Suprapubic skin (tissue), 4 donors: Measurements from ENCODE around the gene HOXC6. TPM values are rescaled to one million over a fixed set of nuclear protein-coding genes. Genes with fewer than 3 reads are reported as not detected.
A peak's percentile ranks its signal among the peaks of the same experiment; 100 is the strongest.

ENCODE experiments used
- DNase-seq, 2 donors: peaks; one replicate each; pipeline ENCODE4 v3.0.0-alpha.2; 2019; ENCODE audit warnings: low spot score in 2 of 2
- H3K27ac ChIP-seq: fragments of 200-600 bp; sonication (generic); one replicate; pipeline ENCODE4 v1.5.1; 2019
- H3K27me3 ChIP-seq: fragments of 200-600 bp; sonication (generic); one replicate; pipeline ENCODE4 v1.5.1; 2019
- H3K36me3 ChIP-seq: fragments of 200-600 bp; sonication (generic); one replicate; pipeline ENCODE4 v1.5.1; 2019
- H3K4me1 ChIP-seq: fragments of 200-600 bp; sonication (generic); one replicate; pipeline ENCODE4 v1.5.1; 2019
- H3K4me3 ChIP-seq: fragments of 200-600 bp; sonication (generic); one replicate; pipeline ENCODE4 v1.5.1; 2019; ENCODE audit warnings: mild to moderate bottlenecking
- H3K9me3 ChIP-seq: fragments of 200-600 bp; sonication (generic); one replicate; pipeline ENCODE4 v1.5.1; 2019
- CTCF ChIP-seq, 2 donors: fragments of 200-600 bp in 1 of 2; fragments of 450-650 bp in 1 of 2; sonication (generic) in 1 of 2; IDR thresholded peaks; one replicate each; pipeline ENCODE4 v1.5.1; 2016 to 2019; ENCODE audit warnings: antibody characterized with exemption in 2 of 2, mild to moderate bottlenecking in 1 of 2, moderate library complexity in 1 of 2
- EP300 ChIP-seq: sonication (generic); formaldehyde crosslinking; IDR thresholded peaks from one replicate; pipeline ENCODE4 v1.6.1; 2017; ENCODE audit warnings: antibody characterized with exemption
- POLR2A ChIP-seq, 2 donors: fragments of 450-650 bp; IDR thresholded peaks; one replicate each; pipeline ENCODE4 v1.6.1; 2017; ENCODE audit warnings: antibody characterized with exemption in 2 of 2, mild to moderate bottlenecking in 2 of 2, moderate library complexity in 2 of 2
- POLR2AphosphoS5 ChIP-seq, 3 donors: sonication (generic); formaldehyde crosslinking; IDR thresholded peaks; one replicate each; pipeline ENCODE4 v1.6.1; 2017; ENCODE audit warnings: antibody characterized with exemption in 3 of 3
- WGBS: methylation state at CpG from one replicate; pipeline ENCODE4 v1.1.5; 2018; 5-methylcytosine and 5-hydroxymethylcytosine counted together
- total RNA-seq, 4 donors: library from RNA; depleted of rRNA; stranded (reverse); fragments of >200 nt; gene quantifications; one replicate each; pipeline ENCODE4 v1.1.0, GENCODE V29; 2016

HOXC6 gene
- total RNA-seq, 4 donors from 2014 or later, result 0.98 to 6.2 (median 2.4) TPM

- no peaks in the 10 kb centered on the region for H3K9me3 ChIP-seq
- peak overlapping the region; percentile 51 for H3K4me3 ChIP-seq
- peaks cover 38% of the 10 kb centered on the region for H3K27me3 ChIP-seq
- H3K27ac ChIP-seq, result peak overlapping the region; percentile 47
- 1% methylated on average over 39 of the region's 61 CpGs for WGBS
- H3K36me3 ChIP-seq, result no peaks in the 10 kb centered on the region
- peak in 1 of 2 donors; percentile 84 for DNase-seq
- TF ChIP-seq CTCF (IDR thresholded peaks at IDR 0.05) (no peak), EP300 (no peak), POLR2A (IDR thresholded peaks at IDR 0.05) (no peak), POLR2AphosphoS5 (IDR thresholded peaks at IDR 0.05) (no peak)
- H3K4me1 ChIP-seq, result peaks cover 83% of the 10 kb centered on the region
These were observed 5.1 kb downstream of the HOXC6 start for GRCh38 chr12:54033106-54033979.

GRCh38 chr12:54033980-54034784, 5.9 kb downstream of the HOXC6 start:
- TF ChIP-seq POLR2A (IDR thresholded peaks at IDR 0.05), result no peak
- TF ChIP-seq EP300, result no peak
- no peak for TF ChIP-seq POLR2AphosphoS5 (IDR thresholded peaks at IDR 0.05)
- no peak for TF ChIP-seq CTCF (IDR thresholded peaks at IDR 0.05)
- peak in 1 of 2 donors; percentile 79 for DNase-seq
- WGBS, result 39% methylated on average over 26 of the region's 57 CpGs
- peaks cover 38% of the 10 kb centered on the region for H3K27me3 ChIP-seq
- peak overlapping the region; percentile 51 for H3K4me3 ChIP-seq
- peaks cover 87% of the 10 kb centered on the region for H3K4me1 ChIP-seq
- H3K27ac ChIP-seq, result peak overlapping the region; percentile 47
- no peaks in the 10 kb centered on the region for H3K9me3 ChIP-seq
- H3K36me3 ChIP-seq, result no peaks in the 10 kb centered on the region

GRCh38 chr12:54034785-54035310, 6.6 kb downstream of the HOXC6 start:
- H3K9me3 ChIP-seq, result no peaks in the 10 kb centered on the region
- H3K27ac ChIP-seq, result peak overlapping the region; percentile 47
- no peaks in the 10 kb centered on the region for H3K36me3 ChIP-seq
- DNase-seq, result peak in 1 of 2 donors; percentile 77
- H3K4me3 ChIP-seq, result peak overlapping the region; percentile 51
- WGBS, result 64% methylated on average over 10 of the region's 22 CpGs
- TF ChIP-seq POLR2A (IDR thresholded peaks at IDR 0.05), result no peak
- peaks cover 85% of the 10 kb centered on the region for H3K4me1 ChIP-seq
- H3K27me3 ChIP-seq, result peaks cover 38% of the 10 kb centered on the region

GRCh38 chr12:54035568-54036264, 7.5 kb downstream of the HOXC6 start:
- TF ChIP-seq EP300, result no peak
- TF ChIP-seq CTCF (IDR thresholded peaks at IDR 0.05), result no peak
- TF ChIP-seq POLR2AphosphoS5 (IDR thresholded peaks at IDR 0.05), result no peak
- Histone ChIP-seq H3K27ac (peak overlapping the region; percentile 9), H3K36me3 (no peaks in the 10 kb centered on the region), H3K27me3 (peaks cover 32% of the 10 kb centered on the region), H3K4me3 (no peak overlapping the region), H3K4me1 (peaks cover 87% of the 10 kb centered on the region), H3K9me3 (no peaks in the 10 kb centered on the region)
- no peak for DNase-seq
- WGBS, result 51% methylated on average over 2 of the region's 6 CpGs

DNA sequence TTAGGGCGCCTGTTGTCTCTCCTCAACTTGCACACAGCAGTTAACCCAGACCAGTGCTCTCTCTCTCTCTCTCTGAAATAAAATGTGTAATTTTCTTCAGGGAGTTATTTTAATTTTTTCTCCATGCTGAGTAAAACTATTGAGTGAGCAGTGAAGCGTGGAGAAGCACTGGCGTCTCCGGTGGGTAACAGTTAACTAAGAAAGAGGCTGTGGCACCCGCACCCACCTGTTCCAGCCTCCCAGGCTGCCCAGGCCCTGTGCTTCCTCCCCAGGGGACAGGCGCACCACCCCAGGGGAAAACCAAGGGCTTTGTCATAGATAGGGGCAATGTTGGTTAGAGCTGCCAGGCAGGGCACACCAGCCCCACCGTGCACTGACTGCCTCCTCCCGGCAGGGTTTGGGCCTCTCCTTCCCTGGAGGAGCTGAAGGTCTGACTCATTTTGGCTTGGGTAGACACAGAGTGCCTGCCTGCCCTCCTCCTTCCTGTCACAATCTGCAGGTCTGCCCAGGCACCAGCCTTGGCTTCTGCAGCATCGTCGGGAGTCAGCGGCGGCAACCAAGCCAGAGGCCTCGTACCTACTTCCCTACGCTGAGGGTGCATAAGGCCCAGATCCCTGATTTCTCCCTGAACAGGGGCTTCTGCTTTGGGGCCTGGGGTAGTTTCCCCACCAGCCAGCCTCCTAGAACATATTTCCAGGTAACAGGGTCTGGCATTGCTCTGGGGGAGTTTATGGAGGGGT, 8.6 kb downstream of the HOXC6 start:
- no peak overlapping the region for H3K4me3 ChIP-seq
- H3K36me3 ChIP-seq, result no peaks in the 10 kb centered on the region
- DNase-seq, result peak in 1 of 2 donors; percentile 78
- H3K27ac ChIP-seq, result peak overlapping the region; percentile 37
- peak in 1 of 2 donors; percentile 29 for TF ChIP-seq CTCF (IDR thresholded peaks at IDR 0.05)
- TF ChIP-seq EP300, result no peak
- no peak for TF ChIP-seq POLR2AphosphoS5 (IDR thresholded peaks at IDR 0.05)
- no peak for TF ChIP-seq POLR2A (IDR thresholded peaks at IDR 0.05)
- H3K27me3 ChIP-seq, result peaks cover 23% of the 10 kb centered on the region
- WGBS, result 53% methylated on average over 11 of the region's 14 CpGs
- H3K4me1 ChIP-seq, result peaks cover 82% of the 10 kb centered on the region
- no peaks in the 10 kb centered on the region for H3K9me3 ChIP-seq
